GF-D8 (cell line): Measurements from ENCODE around the gene C14orf119.

ENCODE experiments used
- DNase-seq: peaks from one replicate; lab custom pipeline; 2025; lab: John Stamatoyannopoulos, UW

The C14orf119 gene, protein sequence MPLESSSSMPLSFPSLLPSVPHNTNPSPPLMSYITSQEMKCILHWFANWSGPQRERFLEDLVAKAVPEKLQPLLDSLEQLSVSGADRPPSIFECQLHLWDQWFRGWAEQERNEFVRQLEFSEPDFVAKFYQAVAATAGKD

GRCh38 chr14:23095196-23096108, at the start of gene C14orf119:
C14orf119 (plus strand) TSS chr14:23095505; CDS start chr14:23097659, 2,154 bp downstream.
- DNase-seq, result no peak

DNA sequence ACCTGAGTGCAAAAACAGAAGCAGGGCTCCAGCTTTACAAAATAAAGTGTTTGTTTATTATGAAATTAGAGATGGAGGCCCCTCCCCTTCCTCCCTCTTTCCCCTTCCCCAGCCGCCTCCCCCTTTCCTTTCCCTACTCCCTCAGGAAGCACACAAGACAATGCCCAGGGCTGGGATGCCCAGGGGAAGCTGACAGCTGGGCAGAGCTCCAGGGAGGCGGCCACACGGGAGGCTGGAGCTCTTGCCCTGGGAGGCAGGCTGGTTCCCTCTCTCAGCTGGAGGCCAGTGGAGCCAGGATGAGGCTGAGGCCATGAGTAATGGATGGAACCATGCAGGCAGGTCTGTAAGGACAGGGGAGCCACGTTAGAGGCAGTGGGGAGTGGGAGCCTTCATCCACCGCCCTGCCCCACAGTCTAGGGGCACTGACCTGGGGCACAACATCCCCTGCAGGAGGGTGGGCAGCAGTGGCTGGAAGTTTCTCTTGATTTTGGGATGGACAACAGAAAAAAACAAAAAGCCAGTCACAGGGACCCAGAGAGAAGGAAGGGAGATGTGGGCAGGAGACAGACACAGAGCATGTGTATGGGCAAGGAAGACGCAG, 48.2 kb upstream of the C14orf119 start:
- no peak for DNase-seq

DNA sequence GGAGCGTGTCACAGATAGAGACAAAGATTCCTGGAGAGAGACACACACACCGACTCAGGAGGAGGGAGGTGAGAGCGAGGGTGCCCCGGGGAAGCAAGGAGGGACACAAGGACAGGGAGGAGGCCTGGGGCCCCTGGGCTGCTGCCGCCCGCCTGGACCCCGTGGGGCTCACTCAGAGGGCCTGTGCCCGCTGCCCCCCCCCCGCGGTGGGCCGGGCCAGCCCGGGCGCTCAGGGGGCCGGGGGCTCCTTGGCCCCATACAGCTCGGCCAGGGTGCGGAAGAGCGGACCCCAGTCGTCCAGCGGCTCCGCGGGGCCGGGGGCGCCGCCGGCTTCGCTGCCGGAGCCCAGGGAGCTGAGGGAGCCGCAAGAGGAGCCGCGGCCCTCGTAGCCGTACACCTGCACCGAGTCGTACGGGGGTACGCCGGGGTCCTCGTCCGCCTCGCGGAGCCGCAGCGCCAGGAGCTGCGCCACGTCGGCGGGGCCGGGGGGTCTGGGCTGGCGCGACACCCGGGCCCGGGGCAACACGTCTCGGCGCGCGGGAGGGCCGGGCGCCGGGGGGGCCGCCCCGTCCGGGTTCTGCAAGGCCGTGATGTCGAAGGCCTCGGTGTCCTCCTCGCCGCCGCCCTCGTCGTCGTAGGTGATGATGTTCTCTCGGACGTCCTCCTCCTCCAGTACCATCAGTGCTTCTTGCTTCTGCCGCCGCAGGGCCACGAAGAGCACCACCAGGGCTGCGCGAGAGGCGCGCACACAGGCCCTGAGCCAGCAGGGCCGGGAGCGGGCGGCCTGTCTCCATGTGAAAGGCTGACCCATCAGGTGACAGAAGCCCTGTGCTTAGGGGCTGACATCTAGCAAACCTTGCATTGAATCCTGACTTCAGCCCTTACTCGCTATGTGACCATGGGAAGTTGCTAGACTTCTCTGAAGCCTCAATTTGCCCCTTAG, 47.3 kb upstream of the C14orf119 start:
- no peak for DNase-seq

- DNase-seq, result no peak
Observed at GRCh38 chr14:23049011-23049410, 46.3 kb upstream of the C14orf119 start.

- DNase-seq, result no peak
Observed at GRCh38 chr14:23051141-23052057, 43.9 kb upstream of the C14orf119 start.

DNA sequence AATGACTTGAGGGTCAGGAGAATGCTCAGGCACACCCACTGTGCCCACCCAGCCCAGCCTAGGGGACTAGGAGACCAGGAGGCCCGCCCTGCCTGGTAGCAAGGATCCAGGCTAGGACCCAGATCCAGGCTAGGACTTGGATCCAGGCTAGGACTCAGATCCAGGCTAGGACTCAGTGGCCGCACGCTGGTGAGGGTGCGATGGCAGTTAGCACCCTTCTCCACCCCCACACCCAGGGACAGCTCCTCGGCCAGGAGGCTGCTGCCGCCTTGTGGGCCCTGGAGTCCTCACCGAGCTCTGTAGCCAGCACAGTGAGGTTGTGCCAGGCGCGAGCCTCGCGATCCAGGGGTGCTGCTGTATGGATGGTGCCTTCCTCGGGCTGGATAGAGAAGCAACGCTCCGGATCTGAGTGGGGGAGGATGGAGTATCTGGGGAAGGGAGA, 43.1 kb upstream of the C14orf119 start:
- DNase-seq, result no peak

DNA sequence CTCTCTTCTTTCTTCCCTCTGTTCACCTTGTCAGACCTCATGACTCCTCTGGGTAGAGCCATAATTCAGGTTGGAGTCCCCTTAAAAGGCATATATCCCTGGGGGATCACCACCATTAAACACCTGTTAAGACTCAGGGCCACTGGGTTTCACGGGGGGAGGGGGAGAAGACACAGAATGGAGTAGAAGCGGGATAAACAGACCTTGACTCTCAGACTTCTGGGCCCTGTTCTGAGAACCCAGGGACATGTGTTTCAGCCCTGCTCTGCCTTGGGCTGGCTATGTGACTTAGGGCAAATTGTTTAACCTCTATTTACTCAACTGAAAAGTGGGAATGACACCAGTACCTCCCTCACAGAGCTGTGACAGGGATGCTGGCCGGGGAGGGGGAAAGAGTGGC, 42.6 kb upstream of the C14orf119 start:
- no peak for DNase-seq

DNA sequence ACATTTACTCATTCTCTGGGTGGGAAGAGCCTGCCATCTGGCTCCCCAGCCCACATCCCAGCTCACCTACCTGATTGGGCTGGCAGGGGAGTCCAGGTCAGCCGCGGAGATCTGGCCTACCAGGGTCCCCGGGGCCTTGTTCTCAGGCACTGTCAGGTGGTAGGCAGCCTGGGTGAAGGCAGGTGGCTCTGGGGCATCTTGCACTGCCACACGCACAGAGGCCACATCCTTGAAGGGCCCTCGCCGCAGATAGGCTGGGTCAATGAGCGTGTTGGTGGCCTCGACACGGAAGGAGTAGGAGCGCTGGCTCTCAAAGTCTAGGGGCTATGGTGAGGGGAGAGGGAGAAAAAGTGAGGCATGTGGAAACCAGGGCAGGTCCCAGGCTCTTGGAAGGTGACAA, 41.9 kb upstream of the C14orf119 start:
- no peak for DNase-seq

GRCh38 chr14:23054000-23054811, 41.1 kb upstream of the C14orf119 start:
- no peak for DNase-seq

DNA sequence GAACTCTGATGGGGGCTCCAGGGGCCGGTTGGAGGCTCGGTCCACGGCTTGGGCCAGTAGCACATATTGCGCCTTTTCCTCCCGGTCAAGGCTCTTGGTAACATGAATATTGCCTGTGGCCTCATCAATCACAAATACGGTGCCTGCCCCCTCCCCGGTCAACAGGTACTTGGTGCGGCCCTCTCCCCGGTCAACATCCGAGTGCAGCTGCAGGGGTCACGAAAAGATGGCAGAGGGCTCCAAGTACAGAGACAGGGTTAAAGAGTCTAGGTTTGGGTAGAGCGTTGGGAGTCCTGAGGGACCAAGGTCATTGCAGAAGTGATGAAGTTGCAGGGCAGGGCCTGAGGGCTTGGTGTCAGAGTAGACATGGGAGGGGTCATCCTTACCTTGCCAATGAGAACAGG, 40.2 kb upstream of the C14orf119 start:
- DNase-seq, result no peak

GRCh38 chr14:23055621-23056144, 39.6 kb upstream of the C14orf119 start:
- DNase-seq, result no peak

GRCh38 chr14:23056145-23056955, 39.0 kb upstream of the C14orf119 start:
- no peak for DNase-seq

DNA sequence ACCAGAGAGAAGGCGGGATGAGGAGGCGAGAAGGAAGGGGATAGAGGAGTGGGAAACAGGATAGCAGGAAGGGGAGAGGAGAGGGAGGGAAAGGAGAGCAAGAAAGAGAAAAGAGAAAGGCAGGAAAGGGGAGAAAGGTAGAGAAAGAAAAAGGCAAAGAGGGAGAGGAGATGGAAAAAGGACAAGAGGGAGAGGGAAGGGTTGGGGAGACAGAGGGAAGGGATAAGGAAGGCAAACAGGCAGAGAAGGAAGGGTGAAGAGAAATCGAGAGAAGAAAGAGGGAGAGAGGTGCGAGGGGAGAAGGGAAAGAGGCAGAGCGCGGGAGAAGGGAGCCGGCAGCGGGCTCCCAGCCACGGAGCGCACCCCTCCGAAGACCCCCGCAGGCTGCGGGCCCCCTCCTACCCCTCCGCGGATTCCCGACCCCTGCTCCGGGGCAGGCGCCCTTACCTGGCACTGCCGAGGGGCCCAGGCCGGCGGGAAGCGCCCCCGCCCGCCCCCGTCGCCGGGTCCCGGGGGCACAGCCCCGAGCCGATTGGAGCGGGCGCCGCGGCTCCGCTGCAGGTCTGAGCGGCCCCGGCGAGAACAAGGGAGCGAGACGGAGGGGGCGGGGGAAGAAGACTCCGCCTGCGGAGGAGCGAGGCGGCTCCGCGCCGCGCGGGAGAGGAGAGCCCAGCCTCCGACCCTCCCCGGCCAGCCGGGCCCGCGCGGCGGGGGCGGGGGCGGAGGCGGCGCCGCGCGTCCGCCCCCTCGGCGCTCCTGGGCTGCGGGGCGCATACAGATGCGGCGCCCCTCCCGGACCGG, 38.1 kb upstream of the C14orf119 start, which contains the start of gene CDH24:
Gene CDH24 (minus strand): TSS at position 565 of the 801 bp plus-strand sequence. CDS start 1,787 bp downstream, outside the sequence.
- DNase-seq, result no peak

GRCh38 chr14:23057757-23058653, 37.3 kb upstream of the C14orf119 start:
- no peak for DNase-seq

DNA sequence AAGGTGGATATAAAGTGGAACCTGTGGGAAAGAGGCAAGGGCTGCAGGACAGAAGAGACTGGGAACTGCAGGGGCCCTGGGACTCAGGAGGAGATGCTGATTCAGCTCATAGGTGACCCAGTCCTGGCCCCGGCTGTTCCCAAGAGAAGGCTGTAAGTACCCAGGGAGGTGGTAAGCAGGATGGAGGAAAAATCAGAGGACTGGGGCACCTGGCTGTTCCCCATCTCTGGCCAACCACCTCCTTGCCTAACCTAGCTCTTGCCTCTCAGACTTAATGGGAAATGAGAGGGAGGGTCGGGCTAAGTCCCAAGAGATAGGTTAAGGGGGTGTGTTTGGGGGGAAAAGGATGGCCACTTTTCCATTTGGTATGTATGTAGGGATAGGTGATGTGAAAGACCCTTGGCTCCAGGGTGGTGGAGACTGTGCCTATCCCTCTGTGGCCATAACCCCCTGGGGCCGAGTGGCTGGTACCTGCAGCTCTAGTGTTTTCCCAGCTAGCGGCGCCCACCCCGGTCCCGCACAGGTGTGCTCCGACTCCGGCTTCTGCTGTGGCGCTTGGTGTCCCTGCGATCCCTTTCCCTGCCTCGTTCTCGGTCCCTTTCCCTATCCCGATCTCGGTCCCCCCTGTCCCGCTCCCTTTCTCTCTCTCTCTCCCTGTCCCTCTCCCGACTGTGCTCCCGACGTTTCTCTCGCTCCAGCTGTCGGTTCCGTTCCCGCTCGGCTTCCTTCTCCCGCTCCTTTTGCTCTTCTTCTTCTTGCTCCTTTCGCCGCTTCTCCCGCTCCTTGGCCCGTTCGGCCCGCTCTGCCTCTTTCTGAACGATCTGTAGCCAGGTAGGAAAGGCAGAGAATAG, 36.4 kb upstream of the C14orf119 start:
- no peak for DNase-seq
